ENCODE measurements around the gene DPP6.

DPP6 gene

DNA sequence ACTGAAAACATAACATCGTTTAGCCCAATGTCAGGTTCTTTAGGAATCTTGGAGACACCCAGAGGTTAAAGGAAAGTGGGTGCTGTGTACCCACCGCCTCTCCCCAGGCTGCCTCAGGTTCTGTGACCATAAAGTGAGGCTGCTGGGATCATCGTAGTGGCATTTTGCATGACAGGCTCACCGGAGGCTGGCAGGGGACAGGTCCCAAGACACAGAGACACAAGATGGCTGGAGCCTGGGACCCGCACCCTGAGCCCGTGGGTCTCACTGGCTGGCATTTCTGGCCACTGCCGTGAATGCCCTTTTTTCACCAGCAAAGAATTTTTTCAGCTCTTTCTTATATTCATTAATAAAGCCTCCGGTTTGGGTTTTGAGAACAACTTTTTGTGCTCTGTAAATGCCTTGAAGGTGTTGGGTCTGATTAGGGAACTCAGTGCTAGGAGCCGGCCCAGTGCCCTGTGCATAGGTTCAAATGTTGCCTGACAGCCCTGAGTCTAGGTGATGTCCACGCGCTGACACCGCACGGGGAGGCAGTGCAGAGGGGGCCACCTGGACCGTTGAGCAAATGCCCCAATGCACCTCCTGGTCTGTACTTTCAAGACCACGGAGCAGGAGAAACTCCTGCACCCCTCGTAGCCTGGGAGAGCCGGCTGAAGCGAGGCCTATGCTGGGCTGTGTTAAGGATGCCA lies 820.8 kb downstream of the DPP6 start:
- no peak for DNase-seq

DNA sequence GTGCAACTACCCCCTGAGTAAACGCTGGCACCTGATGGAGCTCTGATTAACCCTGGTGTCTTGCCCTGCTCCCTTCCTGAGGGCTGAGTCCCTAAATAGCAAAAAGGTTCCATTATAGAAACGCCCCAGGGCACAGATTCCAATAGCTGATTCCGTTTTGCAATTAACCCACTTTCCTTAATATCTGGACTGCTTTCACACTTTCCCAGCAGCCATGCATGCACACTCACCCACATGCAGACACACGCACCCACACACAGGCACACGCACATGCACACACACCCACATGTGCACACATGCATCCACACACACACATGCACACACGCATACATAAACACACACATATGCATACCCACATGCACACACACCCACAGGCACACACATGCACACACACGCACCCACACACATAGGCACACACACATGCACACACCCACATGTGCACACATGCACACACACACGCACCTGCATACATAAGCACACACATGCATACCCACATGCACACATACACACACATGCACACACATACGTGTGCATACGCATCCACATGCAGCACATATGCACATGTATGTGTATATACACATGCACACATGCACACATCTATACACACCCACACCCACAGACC lies 821.4 kb downstream of the DPP6 start:
- no peak for DNase-seq

DNA sequence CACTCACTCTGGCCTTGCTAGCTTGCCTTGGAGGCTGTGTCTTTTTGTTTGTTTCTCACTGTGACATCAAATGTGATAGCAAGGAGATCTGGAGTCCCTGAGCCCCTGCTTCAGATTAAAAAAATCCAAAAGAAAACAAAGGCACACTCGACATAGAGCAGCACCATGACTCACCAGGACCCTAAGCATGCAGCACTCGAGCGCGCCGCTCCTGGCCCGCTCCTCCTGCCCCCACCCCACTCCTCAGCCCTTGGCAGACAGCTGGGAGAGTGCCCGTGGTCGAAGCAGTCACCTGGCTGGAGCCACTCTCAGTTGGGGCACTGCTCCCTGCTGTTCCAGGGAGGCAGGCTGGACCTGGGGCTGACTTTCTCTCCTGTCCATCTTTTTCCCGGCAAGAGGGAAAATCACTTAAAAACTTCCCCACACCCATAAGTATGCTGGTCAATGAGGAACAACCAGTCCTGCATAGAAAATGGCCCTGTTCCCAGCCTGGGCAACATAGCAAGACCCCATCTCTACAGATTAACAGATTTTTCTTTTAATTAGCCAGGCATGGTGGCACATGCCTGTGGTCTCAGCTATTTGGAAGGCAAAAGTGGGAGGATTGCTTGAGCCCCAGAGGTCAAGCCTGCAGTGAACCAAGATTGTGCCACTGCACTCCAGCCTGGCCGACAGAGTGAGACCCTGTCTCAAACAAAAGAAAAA lies 822.4 kb downstream of the DPP6 start:
- DNase-seq, result peak in 5 of 56 donors; percentile 10 to 21 (median 17)

GRCh38 chr7:154875297-154875696 lies 823.1 kb downstream of the DPP6 start:
- no peak for DNase-seq

DNA sequence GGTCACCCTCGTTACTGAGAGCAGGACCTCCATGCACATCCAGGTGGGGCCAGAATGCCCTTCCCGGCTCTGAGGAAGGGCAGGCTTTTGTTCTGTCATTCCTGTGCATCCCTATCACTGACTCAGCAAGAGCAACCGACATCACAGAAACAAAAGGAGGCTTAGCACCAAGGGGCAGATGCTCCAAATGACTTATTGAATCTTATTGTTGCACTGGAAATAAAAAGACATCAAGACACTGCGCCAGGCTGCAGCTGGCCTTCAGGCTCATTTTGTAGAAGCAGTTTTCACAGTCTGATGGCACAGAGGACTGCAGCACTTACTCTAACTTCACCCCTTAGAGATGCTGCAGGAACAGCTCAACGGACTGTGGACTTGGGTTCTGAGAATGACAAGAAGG lies 824.3 kb downstream of the DPP6 start:
- DNase-seq, result no peak

GRCh38 chr7:154877031-154877430 lies 824.8 kb downstream of the DPP6 start:
- no peak for DNase-seq

- DNase-seq, result no peak
Measured at GRCh38 chr7:154879629-154880028, 827.4 kb downstream of the DPP6 start.

- DNase-seq, result no peak
Measured at GRCh38 chr7:154880513-154880912, 828.3 kb downstream of the DPP6 start.

DNA sequence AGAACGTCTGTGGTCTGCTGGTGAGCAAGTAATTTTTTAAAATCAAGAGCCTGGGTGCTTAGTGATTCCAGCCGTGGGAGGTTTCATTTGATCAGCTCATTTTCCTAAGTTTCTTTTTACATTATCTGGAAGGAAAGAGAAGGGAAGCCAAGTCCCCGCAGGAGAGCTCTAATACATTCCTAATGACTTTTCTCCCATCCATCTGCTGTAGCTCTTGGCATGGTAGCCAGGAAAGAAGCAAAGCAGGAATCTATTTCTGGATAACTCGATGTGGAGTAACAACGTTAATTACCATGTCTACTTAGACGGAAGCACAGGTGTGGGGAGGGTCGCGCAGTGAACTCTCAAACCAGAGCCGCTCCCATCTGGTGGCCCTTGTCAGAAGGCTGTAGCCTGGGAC lies 828.8 kb downstream of the DPP6 start:
- no peak for DNase-seq

DNA sequence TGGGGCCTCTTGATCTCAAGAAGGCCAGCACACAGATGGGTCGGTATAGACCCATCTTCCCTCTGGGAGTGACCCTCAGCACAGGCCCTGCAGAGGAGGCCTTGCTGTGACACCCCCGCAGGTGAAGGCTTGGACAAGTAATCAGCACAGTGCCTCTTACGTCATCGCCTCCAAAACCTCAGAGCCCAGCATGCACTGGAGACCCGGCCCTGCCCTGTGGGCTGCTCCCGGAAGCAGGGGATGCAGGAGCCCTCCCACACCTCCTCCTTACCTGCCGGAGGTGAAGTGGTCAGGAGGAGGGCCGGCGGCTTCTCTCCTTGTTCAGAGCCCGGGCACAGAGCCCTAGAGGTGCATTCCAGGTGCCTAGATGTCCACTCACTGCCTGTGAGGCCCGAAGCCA lies 829.3 kb downstream of the DPP6 start:
- DNase-seq, result no peak

- no peak for DNase-seq
Measured at GRCh38 chr7:154882931-154883474, 830.8 kb downstream of the DPP6 start.

DNA sequence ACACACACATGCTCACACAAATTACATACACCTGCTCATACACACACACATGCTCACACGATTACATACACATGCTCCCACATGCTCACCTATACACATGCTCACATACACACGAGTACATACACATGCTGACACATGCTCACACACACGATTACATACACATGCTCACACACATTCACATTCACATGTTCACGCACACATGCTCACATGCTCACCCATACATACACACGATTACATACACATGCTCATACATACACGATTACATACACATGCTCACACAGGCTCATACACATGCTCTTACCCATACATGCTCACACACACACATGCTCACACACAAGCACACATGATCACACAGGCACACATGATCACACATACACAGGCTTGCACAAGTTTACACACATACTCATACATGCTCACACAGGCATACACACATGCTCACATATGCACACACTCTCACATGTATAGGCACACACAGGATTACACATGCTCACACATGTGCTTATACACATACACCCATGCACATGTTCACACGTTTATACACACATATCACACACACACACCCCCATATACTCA lies 832.2 kb downstream of the DPP6 start:
- no peak for DNase-seq

GRCh38 chr7:154886591-154886990 lies 834.4 kb downstream of the DPP6 start:
- DNase-seq, result no peak

DNA sequence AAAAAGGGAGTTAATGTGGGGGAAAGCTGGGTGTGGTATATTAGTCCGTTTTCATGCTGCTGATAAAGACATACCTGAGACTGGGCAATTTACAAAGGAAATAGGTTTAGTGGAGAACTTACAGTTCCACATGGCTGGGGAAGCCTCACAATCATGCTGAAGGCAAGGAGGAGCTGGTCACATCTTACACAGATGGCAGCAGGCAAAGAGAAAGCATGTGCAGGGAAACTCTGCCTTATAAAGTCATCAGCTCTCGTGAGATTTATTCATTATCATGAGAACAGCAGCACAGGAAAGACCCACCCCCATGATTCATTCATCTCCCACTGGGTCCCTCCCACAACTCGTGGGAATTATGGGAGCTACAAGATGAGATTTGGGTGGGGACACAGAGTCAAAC lies 836.5 kb downstream of the DPP6 start:
- DNase-seq, result no peak

DNA sequence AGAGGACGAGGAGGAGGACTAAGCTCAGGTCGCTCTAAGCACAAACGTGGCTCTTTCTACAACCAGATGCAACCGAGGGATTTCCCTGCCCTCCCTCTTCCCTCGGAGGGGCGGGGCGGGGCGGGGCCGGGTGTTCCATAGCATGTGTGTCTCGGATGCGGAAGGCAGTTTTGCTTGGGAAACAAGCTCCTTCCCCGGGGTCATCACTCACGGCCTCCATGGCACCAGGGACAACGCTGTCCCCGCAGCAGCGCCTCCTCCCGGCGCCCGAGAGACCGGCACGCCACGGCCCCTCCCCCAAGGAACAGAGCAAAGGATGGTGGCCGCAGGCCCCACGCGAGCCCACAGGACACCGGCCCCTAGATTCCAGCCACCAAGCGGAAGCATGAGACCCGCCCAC lies 840.3 kb downstream of the DPP6 start:
- DNase-seq, result no peak

- DNase-seq, result no peak
Measured at GRCh38 chr7:154896076-154896475, 843.9 kb downstream of the DPP6 start.

DNA sequence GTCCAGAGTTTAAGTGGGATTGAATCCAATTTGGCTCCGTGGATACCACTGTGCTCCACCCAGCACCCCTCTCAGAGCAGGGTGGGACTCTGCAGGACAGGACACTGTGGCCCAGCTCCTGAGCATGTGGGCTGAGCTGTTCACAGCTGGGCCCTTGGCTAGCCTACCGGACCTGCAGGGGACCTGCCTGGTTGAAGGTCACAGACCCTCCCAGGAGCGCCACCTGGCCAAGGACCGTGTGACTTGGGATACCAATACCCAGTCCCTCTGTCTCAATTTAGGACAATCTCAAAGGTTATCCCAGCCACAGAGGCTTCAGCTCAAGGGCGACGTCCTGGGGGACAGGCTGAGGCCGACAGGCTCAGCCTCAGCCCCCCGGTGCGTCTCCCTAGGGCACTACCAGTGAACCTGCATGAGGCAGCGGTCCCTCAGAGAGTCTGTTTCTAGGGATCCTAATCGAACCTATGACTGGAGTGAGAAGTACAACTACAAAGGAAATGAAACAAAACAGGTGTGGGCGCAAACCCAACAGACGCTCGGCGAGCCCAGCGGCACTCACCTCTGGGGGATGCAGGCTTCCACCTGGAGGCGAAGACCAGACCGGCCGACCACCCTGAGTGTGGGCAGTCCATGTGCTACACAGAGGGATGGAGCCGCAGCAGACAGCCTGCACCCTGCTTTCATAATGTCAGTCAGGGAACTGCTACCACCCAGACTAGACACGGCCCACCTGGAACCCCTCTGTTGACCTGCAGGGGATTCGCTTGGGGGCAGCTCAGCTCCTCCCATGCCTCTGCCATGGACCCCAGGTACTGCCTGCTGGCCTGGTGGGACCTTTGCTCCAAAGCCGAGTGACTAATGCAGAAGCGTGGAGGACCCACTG lies 847.0 kb downstream of the DPP6 start:
- DNase-seq, result no peak

DNA sequence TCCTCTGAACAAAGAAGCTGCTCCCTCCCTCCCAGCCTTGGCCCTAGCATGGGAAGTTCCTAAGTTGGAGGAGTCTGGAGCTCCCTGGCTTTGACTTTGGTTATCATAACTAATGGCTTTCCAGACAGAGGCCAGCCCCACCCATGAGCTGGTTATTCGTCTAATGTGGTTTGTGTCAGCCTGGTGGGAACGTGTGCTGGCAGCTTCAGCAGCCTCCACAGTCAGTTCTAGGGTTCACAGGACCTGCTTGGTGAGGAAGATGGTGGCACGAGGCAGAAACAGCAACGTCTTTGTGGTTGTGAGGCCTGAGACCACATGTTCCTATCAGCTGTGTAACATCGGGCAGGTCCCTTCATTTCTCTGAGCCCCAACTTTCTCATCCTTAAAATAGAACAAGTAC lies 847.7 kb downstream of the DPP6 start:
- DNase-seq, result no peak

DNA sequence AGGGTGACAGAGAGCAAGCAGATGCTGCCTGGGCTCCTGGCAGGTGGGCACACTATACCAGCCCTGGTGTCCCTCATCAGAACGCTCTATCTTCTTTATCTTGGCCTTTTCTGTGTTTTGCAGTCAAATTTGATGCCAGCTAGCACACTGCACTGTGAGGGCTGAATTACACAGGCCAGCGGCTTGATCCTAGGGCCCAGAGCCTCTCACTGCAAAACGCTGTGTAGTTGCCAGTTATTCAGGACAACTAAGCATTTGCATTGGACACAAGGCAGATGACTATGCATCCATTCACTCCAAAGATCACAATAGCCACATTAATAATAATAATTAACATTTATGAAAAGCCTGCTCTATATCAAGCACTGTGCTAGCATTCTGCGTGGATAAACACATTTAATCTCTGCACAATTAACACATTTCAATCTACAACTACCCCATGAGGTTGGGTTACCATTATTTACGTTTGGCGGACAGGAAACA lies 850.4 kb downstream of the DPP6 start:
- peak in 23 of 56 donors; percentile 7 to 66 (median 19) for DNase-seq

GRCh38 chr7:154903083-154903731 lies 851.0 kb downstream of the DPP6 start:
- DNase-seq, result peak in 21 of 56 donors; percentile 6 to 66 (median 21)
